ENCODE measurements around the gene PWP1. TPM values are rescaled to one million over a fixed set of nuclear protein-coding genes. Genes with fewer than 3 reads are reported as not detected.

PWP1 gene
- total RNA-seq, 3 donors from 2014 or later, result 18.4 to 31.8 (median 22.4) TPM

DNA sequence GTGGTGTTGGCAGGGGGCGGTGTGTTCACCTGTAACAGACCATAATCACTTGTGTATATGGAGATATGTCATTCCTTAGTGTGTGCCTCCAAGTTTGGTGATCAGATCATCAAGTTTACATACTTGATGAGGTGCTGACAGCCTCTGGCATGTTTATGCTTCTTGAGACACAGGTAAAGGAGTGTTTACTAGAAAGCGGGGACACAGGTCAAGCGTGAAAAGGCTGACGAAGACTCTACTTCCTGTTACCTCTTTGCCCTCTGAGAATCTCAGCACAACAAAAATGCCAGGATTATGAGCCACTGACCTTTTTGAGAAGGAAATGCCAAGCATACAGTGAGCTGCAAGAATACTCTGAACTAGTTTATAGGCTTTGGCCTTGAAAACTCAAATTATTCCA lies 45.8 kb downstream of the PWP1 start:
- TF ChIP-seq, protein P1, sequence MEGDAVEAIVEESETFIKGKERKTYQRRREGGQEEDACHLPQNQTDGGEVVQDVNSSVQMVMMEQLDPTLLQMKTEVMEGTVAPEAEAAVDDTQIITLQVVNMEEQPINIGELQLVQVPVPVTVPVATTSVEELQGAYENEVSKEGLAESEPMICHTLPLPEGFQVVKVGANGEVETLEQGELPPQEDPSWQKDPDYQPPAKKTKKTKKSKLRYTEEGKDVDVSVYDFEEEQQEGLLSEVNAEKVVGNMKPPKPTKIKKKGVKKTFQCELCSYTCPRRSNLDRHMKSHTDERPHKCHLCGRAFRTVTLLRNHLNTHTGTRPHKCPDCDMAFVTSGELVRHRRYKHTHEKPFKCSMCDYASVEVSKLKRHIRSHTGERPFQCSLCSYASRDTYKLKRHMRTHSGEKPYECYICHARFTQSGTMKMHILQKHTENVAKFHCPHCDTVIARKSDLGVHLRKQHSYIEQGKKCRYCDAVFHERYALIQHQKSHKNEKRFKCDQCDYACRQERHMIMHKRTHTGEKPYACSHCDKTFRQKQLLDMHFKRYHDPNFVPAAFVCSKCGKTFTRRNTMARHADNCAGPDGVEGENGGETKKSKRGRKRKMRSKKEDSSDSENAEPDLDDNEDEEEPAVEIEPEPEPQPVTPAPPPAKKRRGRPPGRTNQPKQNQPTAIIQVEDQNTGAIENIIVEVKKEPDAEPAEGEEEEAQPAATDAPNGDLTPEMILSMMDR (IDR thresholded peaks at IDR 0.05), result no peak
- intact Hi-C loops (cut with DNase I, micrococcal nuclease), result no loop called here

DNA sequence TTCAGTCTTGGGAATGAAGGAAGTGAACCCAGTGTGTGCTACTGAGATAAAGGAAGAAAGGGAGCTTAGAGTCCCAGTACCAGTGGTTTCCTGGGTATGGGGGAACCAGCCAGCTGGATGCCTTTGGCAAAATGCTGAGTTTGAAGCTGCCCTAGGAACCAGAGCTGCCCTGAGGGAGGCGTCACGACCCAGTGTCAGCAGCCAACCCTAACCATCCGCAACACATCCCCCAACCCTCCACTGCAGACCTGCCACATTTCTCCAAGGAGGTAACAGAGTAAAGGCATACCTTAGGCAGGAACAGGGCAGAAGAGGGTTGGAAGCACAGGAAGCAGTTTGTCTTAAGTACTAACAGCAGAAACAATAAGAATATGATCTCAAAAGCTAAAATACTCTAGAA lies 46.8 kb downstream of the PWP1 start:
- Histone ChIP-seq H3K4me3 (no peak overlapping the region), H3K36me3 (ENCODE audit: low read depth) (peaks cover 5% of the 10 kb centered on the region), H3K9me3 (no peaks in the 10 kb centered on the region), H3K4me1 (ENCODE audit: low read depth) (no peaks in the 10 kb centered on the region)
- DNase-seq (no peak), ATAC-seq (no peak)
- intact Hi-C loops (cut with DNase I, micrococcal nuclease), result no loop called here
- TF ChIP-seq, protein P1 (IDR thresholded peaks at IDR 0.05), result no peak

More for the DNA sequence above, 45.8 kb downstream of the PWP1 start:
- peaks cover 5% of the 10 kb centered on the region for H3K36me3 ChIP-seq (ENCODE audit: low read depth)
- no peaks in the 10 kb centered on the region for H3K4me1 ChIP-seq (ENCODE audit: low read depth)
- no peaks in the 10 kb centered on the region for H3K9me3 ChIP-seq
- ATAC-seq (peak; percentile 73), DNase-seq (no peak)
- H3K4me3 ChIP-seq, result no peak overlapping the region

DNA sequence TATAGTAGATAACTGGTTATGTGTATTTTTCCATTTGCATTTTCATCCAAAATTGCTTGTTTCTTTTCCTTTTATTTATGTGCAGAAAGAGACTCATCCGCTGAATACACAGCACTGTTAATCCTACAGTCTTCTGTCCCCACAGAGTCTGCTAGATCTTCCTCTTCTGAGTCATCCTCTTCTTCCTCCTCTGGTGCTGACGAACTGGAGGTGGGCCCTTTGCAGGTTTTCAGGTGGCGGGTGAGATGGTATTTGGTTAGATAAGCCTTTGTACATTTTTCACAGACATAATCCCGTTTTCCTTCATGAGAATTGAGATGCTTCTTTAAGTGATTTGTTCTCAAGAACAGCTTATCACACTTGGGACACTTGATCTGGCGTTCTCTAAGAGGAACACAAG lies 48.5 kb downstream of the PWP1 start:
- TF ChIP-seq, protein P1 (IDR thresholded peaks at IDR 0.05), result no peak
- ATAC-seq (no peak), DNase-seq (no peak)
- no peak overlapping the region for H3K4me3 ChIP-seq
- intact Hi-C loops (cut with DNase I, micrococcal nuclease), result no loop called here
- no peaks in the 10 kb centered on the region for H3K4me1 ChIP-seq (ENCODE audit: low read depth)
- peaks cover 5% of the 10 kb centered on the region for H3K36me3 ChIP-seq (ENCODE audit: low read depth)
- H3K9me3 ChIP-seq, result no peaks in the 10 kb centered on the region

DNA sequence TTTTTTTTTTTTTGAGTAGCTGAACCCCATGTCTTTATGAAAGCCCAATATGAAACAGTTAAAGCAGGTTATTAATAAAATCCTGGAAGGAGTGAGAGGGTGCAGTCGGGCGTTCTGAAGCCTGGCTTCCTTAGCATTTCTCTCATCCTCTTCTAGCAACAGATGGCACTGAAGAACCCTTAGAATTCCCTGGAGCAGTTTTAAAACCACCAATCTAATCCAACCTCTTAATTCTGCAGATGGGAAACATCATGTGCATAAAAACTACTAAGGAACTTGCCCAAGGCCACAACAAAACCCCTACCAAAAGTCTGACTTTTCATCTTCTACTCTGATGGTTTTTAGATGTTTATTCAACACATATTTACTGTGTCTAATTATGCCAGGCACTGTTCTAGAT lies 50.2 kb downstream of the PWP1 start:
- intact Hi-C loops (cut with DNase I, micrococcal nuclease), result no loop called here
- Histone ChIP-seq H3K4me3 (no peak overlapping the region), H3K36me3 (ENCODE audit: low read depth) (peaks cover 5% of the 10 kb centered on the region), H3K9me3 (no peaks in the 10 kb centered on the region), H3K4me1 (ENCODE audit: low read depth) (no peaks in the 10 kb centered on the region)
- TF ChIP-seq, protein P1 (IDR thresholded peaks at IDR 0.05), result no peak
- no peak for DNase-seq
- no peak for ATAC-seq

DNA sequence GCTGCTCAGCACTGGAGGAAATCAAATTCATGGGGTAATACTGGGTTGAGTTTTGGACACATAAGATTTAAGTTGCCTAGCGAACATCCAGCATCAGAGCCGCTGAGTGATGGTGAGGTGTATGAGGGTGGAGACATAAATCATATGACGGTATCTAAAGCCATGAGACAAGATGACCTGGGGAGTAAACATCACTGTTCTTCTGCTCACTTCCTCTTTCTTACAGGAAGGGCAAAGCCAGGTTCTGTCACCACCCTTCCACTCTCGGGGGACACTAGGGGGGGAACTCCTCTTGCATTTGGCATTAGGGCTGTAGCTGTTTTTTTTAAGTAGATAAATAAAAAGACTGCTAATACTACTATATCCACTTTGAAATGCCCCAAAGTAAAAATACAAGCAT lies 51.3 kb downstream of the PWP1 start:
- H3K36me3 ChIP-seq (ENCODE audit: low read depth), result peaks cover 5% of the 10 kb centered on the region
- TF ChIP-seq, protein P1 (IDR thresholded peaks at IDR 0.05), result no peak
- no peaks in the 10 kb centered on the region for H3K4me1 ChIP-seq (ENCODE audit: low read depth)
- H3K9me3 ChIP-seq, result no peaks in the 10 kb centered on the region
- intact Hi-C loops (cut with DNase I, micrococcal nuclease), result no loop called here
- no peak for DNase-seq
- H3K4me3 ChIP-seq, result no peak overlapping the region
- peak; percentile 75 for ATAC-seq

DNA sequence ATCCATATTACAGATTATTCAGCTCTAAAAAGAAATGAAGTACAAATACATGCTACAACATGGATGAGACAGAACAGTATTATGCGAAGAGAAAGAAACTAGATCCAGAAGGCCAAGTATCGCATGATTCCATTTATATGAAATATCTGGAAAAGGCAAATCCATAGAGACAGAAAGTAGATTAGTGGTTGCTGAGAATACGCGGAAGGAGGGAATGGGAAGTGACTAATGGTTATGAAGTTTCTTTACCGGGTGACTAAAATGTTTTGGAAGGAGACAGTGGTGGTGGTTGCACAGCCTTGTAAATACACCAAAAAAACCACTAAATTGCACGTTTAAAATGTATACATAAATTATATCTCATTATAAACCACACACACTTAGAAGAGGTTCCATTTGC lies 62.9 kb downstream of the PWP1 start:
- TF ChIP-seq, protein P1 (IDR thresholded peaks at IDR 0.05), result no peak
- Histone ChIP-seq H3K4me3 (no peak overlapping the region), H3K36me3 (ENCODE audit: low read depth) (peaks cover 17% of the 10 kb centered on the region), H3K9me3 (no peaks in the 10 kb centered on the region), H3K4me1 (ENCODE audit: low read depth) (no peaks in the 10 kb centered on the region)
- DNase-seq (no peak), ATAC-seq (no peak)
- intact Hi-C loops (cut with DNase I, micrococcal nuclease), result no loop called here

All from mucosa of descending colon (tissue), 3 donors.